HCT116 (cell line): ENCODE results near the gene AGPAT3. TPM values are rescaled to one million over a fixed set of nuclear protein-coding genes. Genes with fewer than 3 reads are reported as not detected.

Experiments used
- ATAC-seq: fragments of 200-7000 bp; cut with Tn5 transposase; 2 replicates; pipeline ENCODE4 v1.9.1; 2020; ENCODE audit warnings: mild to moderate bottlenecking, moderate library complexity
- BruUV-seq: library from RNA; stranded (reverse); fragments of 400-500 nt; replicated peaks from 2 replicates; lab custom pipeline; 2021; lab: Mats Ljungman, UMichigan
- CTCF ChIA-PET: fragments of 300-600 bp; sonication (Branson Sonifier 250); formaldehyde crosslinking; loops from one replicate; lab custom pipeline; 2021; ENCODE audit warnings: antibody characterized with exemption; lab: Charles Lee
- POLR2A ChIA-PET: fragments of 300-600, 350-600 bp; sonication (Branson Sonifier 250); formaldehyde crosslinking; loops from one replicate; lab custom pipeline; 2021; ENCODE audit warnings: antibody characterized with exemption; lab: Charles Lee
- RAD21 ChIA-PET, 2 experiments: fragments of 300-600 bp; sonication (Branson Sonifier 250); formaldehyde crosslinking; loops; one replicate each; lab custom pipeline; 2023; ENCODE audit warnings: low total read pairs in 2 of 2; ENCODE audit not compliant: uncharacterized antibody in 2 of 2, unreplicated experiment in 2 of 2, low non-redundant PET in 1 of 2; lab: Charles Lee
- DNase-seq: peaks from one replicate; pipeline ENCODE4 v3.0.0-alpha.2; 2010; ENCODE audit warnings: low read depth, low spot score
- H2AFZ ChIP-seq: fragments of 200-600 bp; shearing (Covaris generic), sonication (generic); 2 replicates; pipeline ENCODE4 v1.6.1; 2017; ENCODE audit warnings: low read depth, mixed run types, mixed read lengths, antibody characterized with exemption, low read length; ENCODE audit not compliant: poor library complexity, severe bottlenecking
- H3K27ac ChIP-seq: 2 replicates; pipeline ENCODE4 v1.5.1; 2012; ENCODE audit warnings: low read depth, low read length
- H3K27me3 ChIP-seq: fragments of 200-600 bp; sonication (generic); 2 replicates; pipeline ENCODE4 v1.6.1; 2016; ENCODE audit warnings: mixed run types, low read length, mixed read lengths; ENCODE audit not compliant: insufficient read depth
- H3K36me3 ChIP-seq, 2 experiments: fragments of 200-500 bp in 1 of 2; fragments of 200-600 bp in 1 of 2; sonication (Bioruptor generic) in 1 of 2; sonication (generic) in 1 of 2; 2 replicates each; pipeline versions ENCODE4 v1.5.1 to v1.6.1; 2014 to 2016; ENCODE audit warnings: low read length in 2 of 2, inconsistent platforms in 1 of 2, mixed read lengths in 1 of 2, mixed run types in 1 of 2; ENCODE audit not compliant: insufficient read depth in 2 of 2, control insufficient read depth in 1 of 2
- H3K4me1 ChIP-seq, 2 experiments: fragments of 200-600 bp in 1 of 2; sonication (generic) in 1 of 2; 2 replicates each; pipeline versions ENCODE4 v1.5.1 to v1.6.1; 2012 to 2017; ENCODE audit warnings: low read length in 2 of 2, inconsistent platforms in 1 of 2, mild to moderate bottlenecking in 1 of 2, mixed read lengths in 1 of 2, mixed run types in 1 of 2, moderate library complexity in 1 of 2; ENCODE audit not compliant: insufficient read depth in 2 of 2, control insufficient read depth in 1 of 2
- H3K4me2 ChIP-seq: fragments of 200-600 bp; sonication (generic); 2 replicates; pipeline ENCODE4 v1.6.1; 2017; ENCODE audit warnings: mixed run types, low read length, mixed read lengths
- H3K4me3 ChIP-seq, 2 experiments: fragments of 200-600 bp in 1 of 2; sonication (generic) in 1 of 2; replicated peaks in 1 of 2; 2 replicates each; pipeline ENCODE4 v1.5.1; 2011 to 2016; ENCODE audit warnings: low read length in 2 of 2, control low read depth in 1 of 2, low read depth in 1 of 2, mild to moderate bottlenecking in 1 of 2, mixed read lengths in 1 of 2, mixed run types in 1 of 2
- H3K79me2 ChIP-seq: fragments of 200-600 bp; sonication (generic); 2 replicates; pipeline ENCODE4 v1.6.1; 2017; ENCODE audit warnings: mild to moderate bottlenecking, mixed run types, low read length, moderate library complexity, mixed read lengths; ENCODE audit not compliant: insufficient read depth
- H3K9ac ChIP-seq: fragments of 200-600 bp; sonication (generic); 2 replicates; pipeline ENCODE4 v1.6.1; 2016; ENCODE audit warnings: low read length, mixed read lengths
- H3K9me2 ChIP-seq: fragments of 200-600 bp; sonication (generic), shearing (Covaris generic); 2 replicates; pipeline ENCODE4 v1.6.1; 2017; ENCODE audit warnings: mixed run types, mild to moderate bottlenecking, moderate library complexity; ENCODE audit not compliant: insufficient read depth
- H3K9me3 ChIP-seq, 2 experiments: fragments of 200-500 bp in 1 of 2; fragments of 200-600 bp in 1 of 2; sonication (Bioruptor generic) in 1 of 2; sonication (generic) in 1 of 2; 2 replicates each; pipeline ENCODE4 v1.6.1; 2014 to 2017; ENCODE audit warnings: low read length in 2 of 2, mixed read lengths in 2 of 2, inconsistent platforms in 1 of 2, low read depth in 1 of 2, mild to moderate bottlenecking in 1 of 2, mixed run types in 1 of 2, moderate library complexity in 1 of 2; ENCODE audit not compliant: control insufficient read depth in 1 of 2, insufficient read depth in 1 of 2
- H4K20me1 ChIP-seq: fragments of 200-600 bp; sonication (generic), shearing (Covaris generic); 2 replicates; pipeline ENCODE4 v1.6.1; 2017; ENCODE audit warnings: mixed run types, mild to moderate bottlenecking, moderate library complexity; ENCODE audit not compliant: insufficient read depth
- ATF3 ChIP-seq: IDR thresholded peaks from 2 replicates; pipeline ENCODE4 v1.6.1; 2012
- CBX3 ChIP-seq: IDR thresholded peaks from 2 replicates; pipeline ENCODE4 v1.6.1; 2012; ENCODE audit warnings: low read depth
- CEBPB ChIP-seq: IDR thresholded peaks from 2 replicates; pipeline ENCODE4 v1.6.1; 2012; ENCODE audit warnings: low read depth
- CTCF ChIP-seq, 3 experiments: fragments of 200-600 bp in 1 of 3; sonication (generic) in 1 of 3; IDR thresholded peaks in 2 of 3; conservative IDR thresholded peaks in 1 of 3; 2 replicates each; pipeline ENCODE4 v1.5.1; 2012 to 2017; ENCODE audit warnings: low read depth in 2 of 3, low read length in 2 of 3, antibody characterized with exemption in 1 of 3, borderline replicate concordance in 1 of 3, control low read depth in 1 of 3, mild to moderate bottlenecking in 1 of 3, mixed read lengths in 1 of 3, mixed run types in 1 of 3, moderate library complexity in 1 of 3; ENCODE audit not compliant: insufficient read depth in 1 of 3
- EGR1 ChIP-seq: IDR thresholded peaks from 2 replicates; pipeline ENCODE4 v1.6.1; 2012; ENCODE audit warnings: low read depth
- ELF1 ChIP-seq: IDR thresholded peaks from 2 replicates; pipeline ENCODE4 v1.6.1; 2012; ENCODE audit warnings: low read depth, borderline replicate concordance
- EZH2 ChIP-seq: fragments of 200-600 bp; sonication (generic); IDR thresholded peaks from 2 replicates; pipeline ENCODE4 v1.6.1; 2017; ENCODE audit warnings: antibody characterized with exemption, mixed run types
- EZH2phosphoT487 ChIP-seq: fragments of 200-600 bp; IDR thresholded peaks from 2 replicates; pipeline ENCODE4 v1.6.1; 2018; ENCODE audit warnings: antibody characterized with exemption, borderline replicate concordance
- FOSL1 ChIP-seq: IDR thresholded peaks from 2 replicates; pipeline ENCODE4 v1.6.1; 2012; ENCODE audit warnings: low read depth
- JUND ChIP-seq: IDR thresholded peaks from 2 replicates; pipeline ENCODE4 v1.6.1; 2012
- POLR2A ChIP-seq: IDR thresholded peaks from 2 replicates; pipeline ENCODE4 v1.7.0; 2011; ENCODE audit warnings: borderline replicate concordance; ENCODE audit not compliant: insufficient read depth, insufficient read length; ENCODE audit errors: extremely low read depth
- POLR2AphosphoS5 ChIP-seq: IDR thresholded peaks from 2 replicates; pipeline ENCODE4 v1.6.1; 2011; ENCODE audit warnings: mild to moderate bottlenecking, low read depth, low read length, moderate library complexity
- RAD21 ChIP-seq: IDR thresholded peaks from 2 replicates; pipeline ENCODE4 v1.6.1; 2012; ENCODE audit warnings: low read depth, mild to moderate bottlenecking
- SIN3A ChIP-seq: IDR thresholded peaks from 2 replicates; pipeline ENCODE4 v1.6.1; 2012; ENCODE audit warnings: low read depth
- SP1 ChIP-seq: IDR thresholded peaks from 2 replicates; pipeline ENCODE4 v1.6.1; 2012; ENCODE audit warnings: low read depth
- SRF ChIP-seq: IDR thresholded peaks from 2 replicates; pipeline ENCODE4 v1.6.1; 2012; ENCODE audit warnings: low read depth
- YY1 ChIP-seq: IDR thresholded peaks from 2 replicates; pipeline ENCODE4 v1.6.1; 2011; ENCODE audit warnings: low read length, low read depth, moderate library complexity, mild to moderate bottlenecking; ENCODE audit not compliant: insufficient replicate concordance; ENCODE audit errors: extremely low read depth
- ZBTB33 ChIP-seq: IDR thresholded peaks from 2 replicates; pipeline ENCODE4 v1.6.1; 2011; ENCODE audit warnings: mild to moderate bottlenecking, low read length, moderate library complexity; ENCODE audit not compliant: insufficient replicate concordance; ENCODE audit errors: extremely low read depth
- ZFX ChIP-seq: fragments of 450-650 bp; IDR thresholded peaks from 2 replicates; pipeline ENCODE4 v1.6.1; 2017
- ZNF274 ChIP-seq: fragments of 200-500 bp; sonication (Bioruptor generic); IDR thresholded peaks from 2 replicates; pipeline ENCODE4 v1.6.1; 2014; ENCODE audit warnings: mild to moderate bottlenecking, low read depth, low read length, inconsistent platforms
- intact Hi-C: fragments of 100-400 bp; cut with micrococcal nuclease; formaldehyde crosslinking; loops from 2 replicates; pipeline ENCODE4 v1.10.0; 2022
- total RNA-seq: library from RNA; stranded (reverse); gene quantifications from one replicate; pipeline ENCODE4 v1.2.1, GENCODE V29; 2021; ENCODE audit not compliant: unreplicated experiment

AGPAT3 gene
- total RNA-seq, 1 experiment from 2014 or later, result 54.1 TPM

DNA sequence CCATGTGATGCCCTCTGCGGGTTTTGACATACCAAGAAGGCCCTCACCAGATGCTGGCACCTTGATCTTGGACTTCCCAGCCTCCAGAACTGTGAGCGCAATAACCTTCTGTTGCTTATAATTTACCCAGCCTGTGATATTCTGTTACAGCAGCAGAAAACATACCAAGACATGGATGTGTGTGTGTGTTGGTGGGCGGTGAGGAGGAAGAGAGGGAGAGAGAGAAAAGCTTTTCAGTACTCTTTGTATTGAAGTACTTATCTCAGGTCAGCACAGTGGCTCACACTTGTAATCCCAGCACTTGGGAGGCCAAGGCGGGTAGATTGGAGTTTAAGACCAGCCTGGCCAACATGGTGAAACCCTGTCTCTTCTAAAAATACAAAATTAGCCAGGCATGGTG lies 170.2 kb downstream of the AGPAT3 start:
- no peaks in the 10 kb centered on the region for H3K4me1 ChIP-seq
- no peaks in the 10 kb centered on the region for H3K9me2 ChIP-seq
- H3K4me3 ChIP-seq, result no peak overlapping the region
- no peak overlapping the region for H3K4me2 ChIP-seq
- no peaks in the 10 kb centered on the region for H3K9me3 ChIP-seq
- H3K36me3 ChIP-seq, result peaks cover 15 to 19% of the 10 kb centered on the region in 2 experiments
- ATAC-seq, result no peak
- DNase-seq, result no peak
- POLR2A ChIA-PET, result no interaction called here
- H3K27ac ChIP-seq, result no peak overlapping the region
- H3K27me3 ChIP-seq, result no peaks in the 10 kb centered on the region
- no peak for TF ChIP-seq SP1
- no peak for TF ChIP-seq ZFX
- TF ChIP-seq YY1, result no peak
- TF ChIP-seq JUND, result no peak
- TF ChIP-seq EZH2phosphoT487, result no peak
- no peak for TF ChIP-seq RAD21
- no peak for TF ChIP-seq EZH2
- TF ChIP-seq CBX3, result no peak
- TF ChIP-seq CEBPB, result no peak
- TF ChIP-seq EGR1, result no peak
- no peak for TF ChIP-seq ZNF274
- no peak for TF ChIP-seq FOSL1
- TF ChIP-seq POLR2A, result no peak
- no peak for TF ChIP-seq SRF
- TF ChIP-seq ZBTB33, result no peak
- no peak for TF ChIP-seq ELF1
- TF ChIP-seq POLR2AphosphoS5, result no peak
- TF ChIP-seq CTCF (IDR thresholded peaks at IDR 0.05 in 2 of 3, conservative IDR thresholded peaks at IDR 0.05 in 1 of 3; ENCODE audit: borderline replicate concordance in 1 of 3, insufficient read depth in 1 of 3, low read depth in 2 of 3, low read length in 2 of 3), result no peak
- TF ChIP-seq ATF3, result no peak
- no peak for TF ChIP-seq SIN3A
- TF ChIP-seq, all 23 proteins: peak for 0
- Histone ChIP-seq H3K79me2 (peaks cover 32% of the 10 kb centered on the region), H4K20me1 (no peaks in the 10 kb centered on the region), H2AFZ (no peak overlapping the region), H3K9ac (no peak overlapping the region)
- intact Hi-C loops, result no loop called here
- no TSS peak for BruUV-seq
- ChIA-PET RAD21 (no interaction called here), CTCF (no interaction called here)
